Measurements from ENCODE around the gene CLEC9A.

Gene CLEC9A

GRCh38 chr12:10067942-10068341 is 37.5 kb downstream of the CLEC9A start:
- no peak for DNase-seq

- no peak for DNase-seq
Measured at GRCh38 chr12:10068644-10069043, 38.2 kb downstream of the CLEC9A start.

- no peak for DNase-seq
Measured at GRCh38 chr12:10069099-10069498, 38.6 kb downstream of the CLEC9A start.

GRCh38 chr12:10069976-10070375 is 39.5 kb downstream of the CLEC9A start:
- DNase-seq = no peak

GRCh38 chr12:10070380-10070779 is 39.9 kb downstream of the CLEC9A start:
- no peak for DNase-seq

- DNase-seq = no peak
Measured at GRCh38 chr12:10072131-10072530, 41.6 kb downstream of the CLEC9A start.

GRCh38 chr12:10073261-10073660 is 42.8 kb downstream of the CLEC9A start:
- no peak for DNase-seq

GRCh38 chr12:10075451-10075850 is 45.0 kb downstream of the CLEC9A start:
- DNase-seq = no peak

- DNase-seq = no peak
Measured at GRCh38 chr12:10082117-10082874, 51.8 kb downstream of the CLEC9A start.

- DNase-seq = no peak
Measured at GRCh38 chr12:10084733-10085132, 54.3 kb downstream of the CLEC9A start.

- DNase-seq = no peak
Measured at GRCh38 chr12:10086387-10086786, 55.9 kb downstream of the CLEC9A start.

GRCh38 chr12:10088031-10088430 is 57.5 kb downstream of the CLEC9A start:
- DNase-seq = no peak

- no peak for DNase-seq
Measured at GRCh38 chr12:10088955-10089900, 58.7 kb downstream of the CLEC9A start.

- DNase-seq = no peak
Measured at GRCh38 chr12:10094646-10095395, 64.3 kb downstream of the CLEC9A start.

GRCh38 chr12:10095971-10096370 is 65.5 kb downstream of the CLEC9A start:
- DNase-seq = no peak

- DNase-seq = no peak
Measured at GRCh38 chr12:10097521-10097920, 67.0 kb downstream of the CLEC9A start.

GRCh38 chr12:10098791-10099190 is 68.3 kb downstream of the CLEC9A start, which contains the start of gene CLEC1A:
TSS of gene CLEC1A (minus strand) at chr12:10098985. CDS start at chr12:10098922, 63 bp downstream.
- DNase-seq = no peak

- DNase-seq = no peak
Measured at GRCh38 chr12:10101042-10101579, 70.6 kb downstream of the CLEC9A start.

GRCh38 chr12:10101648-10102220 is 71.3 kb downstream of the CLEC9A start:
- no peak for DNase-seq

- DNase-seq = no peak
Measured at GRCh38 chr12:10102322-10102721, 71.8 kb downstream of the CLEC9A start.

- DNase-seq = no peak
Measured at GRCh38 chr12:10110256-10110844, 79.9 kb downstream of the CLEC9A start.

GRCh38 chr12:10111451-10111850 is 81.0 kb downstream of the CLEC9A start:
- DNase-seq = no peak
